Common myeloid progenitor, CD34-positive (primary cell): Measurements from ENCODE around the gene HNF4A.

Experiments used
- CTCF ChIA-PET: fragments of 350-600 bp; sonication (Branson Sonifier 250); formaldehyde crosslinking; loops from one replicate; lab custom pipeline; 2021; ENCODE audit warnings: antibody characterized with exemption; lab: Charles Lee
- POLR2A ChIA-PET: fragments of 350-600 bp; sonication (Branson Sonifier 250); formaldehyde crosslinking; loops from one replicate; lab custom pipeline; 2021; ENCODE audit warnings: antibody characterized with exemption; lab: Charles Lee
- DNase-seq, 3 donors: peaks; one replicate each; pipeline versions ENCODE4 v3.0.0 to v3.0.0-alpha.2; 2013
- H3K27ac ChIP-seq, 2 experiments: 1 replicate in 1 of 2; 2 replicates in 1 of 2; pipeline ENCODE4 v1.7.0; 2013; ENCODE audit warnings: inconsistent platforms in 2 of 2, low read length in 2 of 2, mild to moderate bottlenecking in 2 of 2, low read depth in 1 of 2, moderate library complexity in 1 of 2; ENCODE audit not compliant: severe bottlenecking in 2 of 2, insufficient read depth in 1 of 2, poor library complexity in 1 of 2
- H3K27me3 ChIP-seq, 5 experiments: replicated peaks in 2 of 5; 1 replicate in 3 of 5; 2 replicates in 2 of 5; pipeline versions ENCODE4 v1.6.1 to v1.7.0; 2013; ENCODE audit warnings: low read length in 4 of 5, mild to moderate bottlenecking in 2 of 5, moderate library complexity in 2 of 5, inconsistent platforms in 1 of 5; ENCODE audit not compliant: insufficient read depth in 5 of 5, control insufficient read depth in 4 of 5
- H3K36me3 ChIP-seq, 4 experiments: 1 replicate in 2 of 4; 2 replicates in 2 of 4; pipeline versions ENCODE4 v1.6.1 to v1.7.0; 2013; ENCODE audit warnings: low read length in 3 of 4, control low read depth in 1 of 4, mild to moderate bottlenecking in 1 of 4; ENCODE audit not compliant: control insufficient read depth in 4 of 4, insufficient read depth in 4 of 4
- H3K4me1 ChIP-seq, 4 experiments: 1 replicate in 3 of 4; 2 replicates in 1 of 4; pipeline versions ENCODE4 v1.6.1 to v1.7.1; 2013; ENCODE audit warnings: low read length in 3 of 4, mild to moderate bottlenecking in 3 of 4, control low read depth in 1 of 4, inconsistent platforms in 1 of 4, moderate library complexity in 1 of 4; ENCODE audit not compliant: control insufficient read depth in 4 of 4, insufficient read depth in 4 of 4; ENCODE audit errors: control extremely low read depth in 1 of 4
- H3K4me3 ChIP-seq, 7 experiments: 1 replicate in 4 of 7; 2 replicates in 3 of 7; pipeline versions ENCODE4 v1.5.1 to v1.7.0; 2013; ENCODE audit warnings: mild to moderate bottlenecking in 7 of 7, low read length in 6 of 7, moderate library complexity in 6 of 7, inconsistent platforms in 2 of 7, low read depth in 2 of 7, control low read depth in 1 of 7; ENCODE audit not compliant: insufficient read depth in 4 of 7, control insufficient read depth in 1 of 7; ENCODE audit errors: extremely low read depth in 1 of 7
- H3K9me3 ChIP-seq, 5 experiments: 1 replicate in 4 of 5; 2 replicates in 1 of 5; pipeline versions ENCODE4 v1.6.1 to v1.7.1; 2013; ENCODE audit warnings: low read length in 4 of 5, mild to moderate bottlenecking in 2 of 5, inconsistent platforms in 1 of 5, low read depth in 1 of 5, moderate library complexity in 1 of 5; ENCODE audit not compliant: control insufficient read depth in 4 of 5, insufficient read depth in 2 of 5; ENCODE audit errors: control extremely low read depth in 1 of 5
- WGBS: methylation state at CpG from one replicate; pipeline ENCODE4 v1.1.5; 2013; ENCODE audit not compliant: insufficient coverage; 5-methylcytosine and 5-hydroxymethylcytosine counted together

HNF4A gene

GRCh38 chr20:44435630-44436335 lies 80.3 kb downstream of the HNF4A start:
- Histone ChIP-seq H3K4me1 (no peaks in the 10 kb centered on the region), H3K4me3 (no peak overlapping the region), H3K9me3 (no peaks in the 10 kb centered on the region), H3K27me3 (peaks cover 2 to 19% (median 6%) of the 10 kb centered on the region in 5 experiments), H3K27ac (no peak overlapping the region), H3K36me3 (no peaks in the 10 kb centered on the region)
- peak; percentile 12 to 57 (median 53) for DNase-seq
- POLR2A ChIA-PET: no interaction called here
- 72% methylated on average over 8 of the region's 12 CpGs for WGBS
- CTCF ChIA-PET: no interaction called here

- POLR2A ChIA-PET: no interaction called here
- H3K36me3 ChIP-seq: no peaks in the 10 kb centered on the region
- no peaks in the 10 kb centered on the region for H3K9me3 ChIP-seq
- DNase-seq: no peak
- H3K4me1 ChIP-seq: no peaks in the 10 kb centered on the region
- H3K4me3 ChIP-seq: no peak overlapping the region
- H3K27ac ChIP-seq: no peak overlapping the region
- H3K27me3 ChIP-seq: peaks cover 2 to 19% (median 6%) of the 10 kb centered on the region in 5 experiments
- CTCF ChIA-PET: interaction anchor here (1.1 kb wide), 1 partner anchor 10 kb away, joined by 3 read pairs; no protein-coding TSS in a partner anchor
- 80% methylated on average over 9 of the region's 12 CpGs for WGBS
Observed at GRCh38 chr20:44436393-44436792, 80.9 kb downstream of the HNF4A start.

GRCh38 chr20:44437497-44437896 lies 82.0 kb downstream of the HNF4A start:
- 80% methylated on average over 1 of the region's 5 CpGs for WGBS
- ChIA-PET CTCF (interaction anchor here (1.1 kb wide), 1 partner anchor 11 kb away, joined by 3 read pairs; no protein-coding TSS in a partner anchor), POLR2A (no interaction called here)
- H3K27ac ChIP-seq: no peak overlapping the region
- H3K4me1 ChIP-seq: no peaks in the 10 kb centered on the region
- H3K36me3 ChIP-seq: no peaks in the 10 kb centered on the region
- H3K9me3 ChIP-seq: no peaks in the 10 kb centered on the region
- H3K4me3 ChIP-seq: no peak overlapping the region
- peaks cover 2 to 16% (median 6%) of the 10 kb centered on the region in 5 experiments for H3K27me3 ChIP-seq
- no peak for DNase-seq

GRCh38 chr20:44438782-44439181 lies 83.3 kb downstream of the HNF4A start:
- Histone ChIP-seq H3K36me3 (no peaks in the 10 kb centered on the region), H3K9me3 (no peaks in the 10 kb centered on the region), H3K27me3 (peaks cover 0 to 11% (median 3%) of the 10 kb centered on the region in 5 experiments), H3K4me1 (no peaks in the 10 kb centered on the region), H3K27ac (no peak overlapping the region), H3K4me3 (no peak overlapping the region)
- ChIA-PET POLR2A (no interaction called here), CTCF (interaction anchor here (0.7 kb wide), 1 partner anchor 13 kb away, joined by 3 read pairs; no protein-coding TSS in a partner anchor)
- no peak for DNase-seq
- WGBS: 72% methylated on average over 2 of the region's 4 CpGs

GRCh38 chr20:44439318-44439717 lies 83.8 kb downstream of the HNF4A start:
- Histone ChIP-seq H3K9me3 (no peaks in the 10 kb centered on the region), H3K36me3 (no peaks in the 10 kb centered on the region), H3K27me3 (peaks cover 0 to 6% (median 2%) of the 10 kb centered on the region in 5 experiments), H3K4me3 (no peak overlapping the region), H3K4me1 (no peaks in the 10 kb centered on the region), H3K27ac (no peak overlapping the region)
- POLR2A ChIA-PET: no interaction called here
- WGBS: no CpG with 5 or more reads among the region's 2 CpGs
- CTCF ChIA-PET: no interaction called here
- DNase-seq: no peak

GRCh38 chr20:44442298-44443070 lies 87.0 kb downstream of the HNF4A start:
- peaks cover 0 to 6% (median 0%) of the 10 kb centered on the region in 5 experiments for H3K27me3 ChIP-seq
- H3K36me3 ChIP-seq: no peaks in the 10 kb centered on the region
- no peak for DNase-seq
- H3K9me3 ChIP-seq: no peaks in the 10 kb centered on the region
- no peaks in the 10 kb centered on the region for H3K4me1 ChIP-seq
- 52% methylated on average over 8 of the region's 12 CpGs for WGBS
- H3K27ac ChIP-seq: no peak overlapping the region
- ChIA-PET CTCF (no interaction called here), POLR2A (interaction anchor here (0.6 kb wide), 1 partner anchor 168 kb away, joined by 4 read pairs; no protein-coding TSS in a partner anchor)
- no peak overlapping the region for H3K4me3 ChIP-seq
